ENCODE measurements around the gene ZNF547. TPM values are rescaled to one million over a fixed set of nuclear protein-coding genes. Genes with fewer than 3 reads are reported as not detected.
"Not testable (repeated sequence)": the region's sequence is repeated elsewhere in the genome, so short reads cannot be mapped to it uniquely, and the experiment has no call there.

Gene ZNF547
- total RNA-seq, 1 experiment from 2014 or later: 6.0 TPM

GRCh38 chr19:57374179-57374578 is 10.8 kb downstream of the ZNF547 start:
- no peaks in the 10 kb centered on the region for H3K27me3 ChIP-seq (ENCODE audit: insufficient read depth, low read depth)
- H2AFZ ChIP-seq: no peak overlapping the region
- H3K4me1 ChIP-seq (replicated peaks; ENCODE audit: insufficient read depth): no peaks in the 10 kb centered on the region
- H3K4me3 ChIP-seq: no peak overlapping the region
- no peak for TF ChIP-seq CTCF (conservative IDR thresholded peaks at IDR 0.05)
- no peak for TF ChIP-seq EZH2 (IDR thresholded peaks at IDR 0.05; ENCODE audit: low read depth)
- POLR2A ChIA-PET (ENCODE audit: unreplicated experiment): no interaction called here
- no peaks in the 10 kb centered on the region for H3K79me2 ChIP-seq (ENCODE audit: low read depth)
- peaks cover 32% of the 10 kb centered on the region for H3K36me3 ChIP-seq (ENCODE audit: low read depth)
- CTCF ChIA-PET: no interaction called here
- H3K4me2 ChIP-seq: no peak overlapping the region
- no peaks in the 10 kb centered on the region for H4K20me1 ChIP-seq (ENCODE audit: insufficient read depth)
- intact Hi-C loops (cut with micrococcal nuclease; ENCODE audit: unreplicated experiment): no loop called here
- no peak overlapping the region for H3K27ac ChIP-seq
- peaks cover 37% of the 10 kb centered on the region for H3K9me3 ChIP-seq (ENCODE audit: insufficient read depth, low read depth)
- H3F3A ChIP-seq (ENCODE audit: insufficient read depth, low read depth): no peaks in the 10 kb centered on the region
- no TSS peak for BruUV-seq (replicated peaks)
- no peaks in the 10 kb centered on the region for H3K9me2 ChIP-seq (ENCODE audit: insufficient read depth)
- DNase-seq: no peak

GRCh38 chr19:57374647-57375046 is 11.3 kb downstream of the ZNF547 start:
- intact Hi-C loops (cut with micrococcal nuclease; ENCODE audit: unreplicated experiment); H3K4me1 ChIP-seq (replicated peaks; ENCODE audit: insufficient read depth); CTCF ChIA-PET; H3K27me3 ChIP-seq (ENCODE audit: insufficient read depth, low read depth); BruUV-seq (replicated peaks); DNase-seq; H3K4me3 ChIP-seq; H3K4me2 ChIP-seq; H2AFZ ChIP-seq; H3K27ac ChIP-seq; H3F3A ChIP-seq (ENCODE audit: insufficient read depth, low read depth); H3K9me2 ChIP-seq (ENCODE audit: insufficient read depth); POLR2A ChIA-PET (ENCODE audit: unreplicated experiment); H4K20me1 ChIP-seq (ENCODE audit: insufficient read depth); H3K79me2 ChIP-seq (ENCODE audit: low read depth): not testable (repeated sequence)
- Histone ChIP-seq H3K9me3 (ENCODE audit: insufficient read depth, low read depth) (peaks cover 37% of the 10 kb centered on the region), H3K36me3 (ENCODE audit: low read depth) (peaks cover 32% of the 10 kb centered on the region)

DNA sequence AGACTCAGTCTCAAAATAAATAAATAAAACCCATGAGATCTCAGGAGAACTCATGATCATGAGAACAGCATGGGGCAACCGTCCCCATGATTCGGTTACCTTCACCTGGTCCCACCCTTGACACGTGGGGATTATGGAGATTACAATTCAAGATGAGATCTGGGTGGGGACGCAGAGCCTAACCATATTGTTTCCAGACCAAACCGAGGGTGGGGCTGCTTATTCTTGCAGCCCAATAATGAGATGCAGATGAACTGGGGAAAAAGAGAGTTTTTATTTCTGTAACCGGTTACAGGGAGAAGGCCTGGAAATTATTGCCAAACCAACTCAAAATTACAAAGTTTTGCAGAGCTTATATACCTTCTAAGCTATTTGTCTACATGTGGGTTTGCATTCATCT is 12.8 kb downstream of the ZNF547 start:
- Histone ChIP-seq H3K27ac (no peak overlapping the region), H4K20me1 (ENCODE audit: insufficient read depth) (no peaks in the 10 kb centered on the region), H2AFZ (no peak overlapping the region), H3K27me3 (ENCODE audit: insufficient read depth, low read depth) (no peaks in the 10 kb centered on the region), H3F3A (ENCODE audit: insufficient read depth, low read depth) (no peaks in the 10 kb centered on the region), H3K79me2 (ENCODE audit: low read depth) (no peaks in the 10 kb centered on the region), H3K4me1 (replicated peaks; ENCODE audit: insufficient read depth) (no peaks in the 10 kb centered on the region), H3K4me2 (no peak overlapping the region), H3K9me2 (ENCODE audit: insufficient read depth) (no peaks in the 10 kb centered on the region), H3K4me3 (no peak overlapping the region), H3K36me3 (ENCODE audit: low read depth) (peaks cover 32% of the 10 kb centered on the region), H3K9me3 (ENCODE audit: insufficient read depth, low read depth) (peaks cover 42% of the 10 kb centered on the region)
- ChIA-PET POLR2A (ENCODE audit: unreplicated experiment) (interaction anchor here (0.6 kb wide), 1 partner anchor 130 kb away, joined by 42 read pairs; no protein-coding TSS in a partner anchor), CTCF (no interaction called here)
- no TSS peak for BruUV-seq (replicated peaks)
- no peak for DNase-seq
- TF ChIP-seq CTCF (conservative IDR thresholded peaks at IDR 0.05): no peak
- TF ChIP-seq EZH2 (IDR thresholded peaks at IDR 0.05; ENCODE audit: low read depth): no peak
- intact Hi-C loops (cut with micrococcal nuclease; ENCODE audit: unreplicated experiment): no loop called here

GRCh38 chr19:57377498-57378146 is 14.3 kb downstream of the ZNF547 start:
- POLR2A ChIA-PET (ENCODE audit: unreplicated experiment): no interaction called here

More at GRCh38 chr19:57377498-57378146, 14.3 kb downstream of the ZNF547 start:
- Histone ChIP-seq H3K27ac (no peak overlapping the region), H4K20me1 (ENCODE audit: insufficient read depth) (no peaks in the 10 kb centered on the region), H2AFZ (no peak overlapping the region), H3K4me2 (no peak overlapping the region), H3F3A (ENCODE audit: insufficient read depth, low read depth) (no peaks in the 10 kb centered on the region), H3K9me2 (ENCODE audit: insufficient read depth) (no peaks in the 10 kb centered on the region), H3K36me3 (ENCODE audit: low read depth) (peaks cover 25% of the 10 kb centered on the region), H3K27me3 (ENCODE audit: insufficient read depth, low read depth) (no peaks in the 10 kb centered on the region; the same call in 1 of the 2 replicates), H3K79me2 (ENCODE audit: low read depth) (no peaks in the 10 kb centered on the region), H3K9me3 (ENCODE audit: insufficient read depth, low read depth) (peaks cover 42% of the 10 kb centered on the region), H3K4me1 (replicated peaks; ENCODE audit: insufficient read depth) (no peaks in the 10 kb centered on the region), H3K4me3 (no peak overlapping the region)
- intact Hi-C loops (cut with micrococcal nuclease; ENCODE audit: unreplicated experiment): no loop called here
- no TSS peak for BruUV-seq (replicated peaks)
- DNase-seq: no peak
- CTCF ChIA-PET: no interaction called here
- TF ChIP-seq EZH2 (IDR thresholded peaks at IDR 0.05; ENCODE audit: low read depth): no peak
- no peak for TF ChIP-seq CTCF (conservative IDR thresholded peaks at IDR 0.05)
